AG10803 (cell line): ENCODE data around the gene FLYWCH2.

Source experiments
- DNase-seq: peaks from one replicate; pipeline ENCODE4 v3.0.0; 2010; ENCODE audit warnings: low read depth
- H3K4me3 ChIP-seq: 2 replicates; pipeline ENCODE4 v1.5.1; 2011; ENCODE audit warnings: mild to moderate bottlenecking, low read length, control low read depth
- CTCF ChIP-seq: conservative IDR thresholded peaks from 2 replicates; pipeline ENCODE4 v1.5.1; 2011; ENCODE audit warnings: mild to moderate bottlenecking, low read length, control low read depth, inconsistent platforms

The FLYWCH2 gene

GRCh38 chr16:2882650-2883457 lies at the start of gene FLYWCH2:
Gene FLYWCH2, plus strand, starts transcription at chr16:2883215. Its CDS starts 13,235 bp downstream, at chr16:2896450.
- DNase-seq, result peak; percentile 99
- peak within 1 kb of the TSS; percentile 83 for H3K4me3 ChIP-seq
- TF ChIP-seq CTCF, result no peak

GRCh38 chr16:2833776-2834175 lies 49.2 kb upstream of the FLYWCH2 start:
- DNase-seq, result no peak
- H3K4me3 ChIP-seq, result no peak overlapping the region
- TF ChIP-seq CTCF, result no peak

GRCh38 chr16:2834968-2835367 lies 48.0 kb upstream of the FLYWCH2 start:
- DNase-seq, result no peak
- no peak overlapping the region for H3K4me3 ChIP-seq
- no peak for TF ChIP-seq CTCF

GRCh38 chr16:2835638-2836493 lies 47.1 kb upstream of the FLYWCH2 start:
- peak; percentile 6; the same call in 1 of the 2 replicates for TF ChIP-seq CTCF
- H3K4me3 ChIP-seq, result no peak overlapping the region; the same call in 1 of the 2 replicates
- peak; percentile 100 for DNase-seq

- no peak for DNase-seq
- H3K4me3 ChIP-seq, result no peak overlapping the region
- no peak for TF ChIP-seq CTCF
Measured at GRCh38 chr16:2836646-2837508, 46.1 kb upstream of the FLYWCH2 start.

GRCh38 chr16:2838928-2839327 lies 44.1 kb upstream of the FLYWCH2 start:
- H3K4me3 ChIP-seq, result no peak overlapping the region
- peak; percentile 85 for TF ChIP-seq CTCF
- peak; percentile 79 for DNase-seq
